GM12892 (cell line): Measurements from ENCODE around the gene ARFGAP1.

ENCODE experiments used
- POLR2AphosphoS5 ChIP-seq: IDR thresholded peaks from 2 replicates; pipeline ENCODE4 v1.6.1; 2011; ENCODE audit warnings: low read depth, low read length, control low read depth
- TAF1 ChIP-seq: IDR thresholded peaks from 2 replicates; pipeline ENCODE4 v1.6.1; 2011; ENCODE audit warnings: low read depth, mild to moderate bottlenecking, control low read depth, low read length, borderline replicate concordance

- TF ChIP-seq POLR2AphosphoS5: no peak
- no peak for TF ChIP-seq TAF1
These were observed 50.3 kb downstream of the ARFGAP1 start for GRCh38 chr20:63322933-63323273.
